ENCODE data around the gene C7orf25.
"Not testable (repeated sequence)": the region's sequence is repeated elsewhere in the genome, so short reads cannot be mapped to it uniquely, and the experiment has no call there.

The C7orf25 gene

GRCh38 chr7:42928754-42929153 is 16.9 kb upstream of the C7orf25 start:
- DNase-seq: no peak

GRCh38 chr7:42926204-42926603 is 14.3 kb upstream of the C7orf25 start:
- DNase-seq: no peak

- no peak for DNase-seq
Measured at GRCh38 chr7:42925630-42926029, 13.8 kb upstream of the C7orf25 start.

- DNase-seq: no peak
Measured at GRCh38 chr7:42924223-42924838, 12.5 kb upstream of the C7orf25 start.

GRCh38 chr7:42922017-42922753 is 10.3 kb upstream of the C7orf25 start:
- no peak for DNase-seq

GRCh38 chr7:42915356-42915755 is 3.5 kb upstream of the C7orf25 start:
- no peak for DNase-seq

- DNase-seq: peak; percentile 30
Measured at GRCh38 chr7:42914421-42915045, 2.7 kb upstream of the C7orf25 start.

- DNase-seq: no peak
Measured at GRCh38 chr7:42914009-42914408, 2.1 kb upstream of the C7orf25 start.

GRCh38 chr7:42913591-42913990 is 1.7 kb upstream of the C7orf25 start:
- DNase-seq: peak; percentile 73

- no peak for DNase-seq
Measured at GRCh38 chr7:42910306-42910705, 1.6 kb downstream of the C7orf25 start.

GRCh38 chr7:42907316-42907715 is 4.6 kb downstream of the C7orf25 start:
- DNase-seq: no peak

- DNase-seq: no peak
Measured at GRCh38 chr7:42906181-42906580, 5.7 kb downstream of the C7orf25 start.

- no peak for DNase-seq
Measured at GRCh38 chr7:42902331-42902730, 9.5 kb downstream of the C7orf25 start.

- DNase-seq: no peak
Measured at GRCh38 chr7:42900842-42901241, 11.0 kb downstream of the C7orf25 start.

GRCh38 chr7:42893346-42894240 is 18.3 kb downstream of the C7orf25 start:
- DNase-seq: peak; percentile 64

GRCh38 chr7:42886893-42887505 is 24.9 kb downstream of the C7orf25 start:
- DNase-seq: no peak

GRCh38 chr7:42886129-42886528 is 25.7 kb downstream of the C7orf25 start:
- peak; percentile 61 for DNase-seq

- not testable (repeated sequence) for DNase-seq
Measured at GRCh38 chr7:42885183-42885582, 26.7 kb downstream of the C7orf25 start.

- DNase-seq: no peak
Measured at GRCh38 chr7:42883950-42884349, 27.9 kb downstream of the C7orf25 start.

GRCh38 chr7:42880392-42880791 is 31.5 kb downstream of the C7orf25 start:
- DNase-seq: no peak

- DNase-seq: no peak
Measured at GRCh38 chr7:42878303-42878702, 33.6 kb downstream of the C7orf25 start.

- no peak for DNase-seq
Measured at GRCh38 chr7:42877862-42878261, 34.0 kb downstream of the C7orf25 start.

Measured in hematopoietic multipotent progenitor cell treated with erythropoietin and hydrocortisone succinate and interleukin-3 and kit ligand, for 8 days (in vitro differentiated cells).